PFSK-1 (cell line): ENCODE measurements around the gene AJAP1.

Source experiments
- FOXP2 ChIP-seq: optimal IDR thresholded peaks from 2 replicates; pipeline ENCODE3; 2011; ENCODE audit warnings: borderline replicate concordance, control low read depth, inconsistent platforms; ENCODE audit not compliant: insufficient read depth; ENCODE audit errors: extremely low read length, extremely low read depth
- POLR2AphosphoS5 ChIP-seq: IDR thresholded peaks from 2 replicates; pipeline ENCODE4 v1.6.1; 2012; ENCODE audit warnings: low read depth, mild to moderate bottlenecking, control low read depth, low read length, moderate library complexity
- REST ChIP-seq, 2 experiments: IDR thresholded peaks; 2 replicates each; pipeline versions ENCODE4 v1.6.1 to v1.8.0; 2011 to 2012; ENCODE audit warnings: low read depth in 2 of 2, low read length in 2 of 2, control low read depth in 1 of 2, inconsistent platforms in 1 of 2, mild to moderate bottlenecking in 1 of 2, moderate library complexity in 1 of 2; ENCODE audit not compliant: insufficient read depth in 1 of 2
- SIN3A ChIP-seq: IDR thresholded peaks from 2 replicates; pipeline ENCODE4 v1.6.1; 2012; ENCODE audit warnings: mild to moderate bottlenecking, low read length, moderate library complexity, borderline replicate concordance; ENCODE audit not compliant: insufficient read depth
- TAF1 ChIP-seq: IDR thresholded peaks from 2 replicates; pipeline ENCODE4 v1.6.1; 2012; ENCODE audit warnings: low read length, control low read depth, borderline replicate concordance; ENCODE audit not compliant: insufficient read depth

The AJAP1 gene

DNA sequence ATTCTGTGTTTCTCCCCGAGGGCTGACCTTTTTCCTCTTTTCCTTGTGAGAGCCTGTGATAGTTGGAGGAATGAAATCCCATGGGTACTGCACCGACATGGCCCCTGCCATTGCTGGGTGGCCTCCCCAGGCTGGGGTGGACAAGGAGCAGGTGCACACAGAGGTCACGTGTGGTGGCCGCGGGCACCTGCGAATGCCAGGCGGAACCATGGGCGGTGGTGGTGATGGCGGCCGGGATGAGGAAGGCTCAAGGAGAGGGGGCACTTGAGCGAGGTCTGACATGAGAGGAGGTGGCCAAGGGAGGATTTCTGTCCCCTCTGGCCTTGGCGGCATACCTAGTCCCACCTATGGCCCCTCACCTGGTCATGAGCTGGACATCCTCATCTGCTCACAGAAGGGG, 69.6 kb downstream of the AJAP1 start:
- TF ChIP-seq FOXP2 (no peak), TAF1 (no peak), REST (IDR thresholded peaks at IDR 0.05; ENCODE audit: insufficient read depth in 1 of 2, low read depth in 2 of 2, low read length in 2 of 2) (no peak), POLR2AphosphoS5 (no peak), SIN3A (no peak)

DNA sequence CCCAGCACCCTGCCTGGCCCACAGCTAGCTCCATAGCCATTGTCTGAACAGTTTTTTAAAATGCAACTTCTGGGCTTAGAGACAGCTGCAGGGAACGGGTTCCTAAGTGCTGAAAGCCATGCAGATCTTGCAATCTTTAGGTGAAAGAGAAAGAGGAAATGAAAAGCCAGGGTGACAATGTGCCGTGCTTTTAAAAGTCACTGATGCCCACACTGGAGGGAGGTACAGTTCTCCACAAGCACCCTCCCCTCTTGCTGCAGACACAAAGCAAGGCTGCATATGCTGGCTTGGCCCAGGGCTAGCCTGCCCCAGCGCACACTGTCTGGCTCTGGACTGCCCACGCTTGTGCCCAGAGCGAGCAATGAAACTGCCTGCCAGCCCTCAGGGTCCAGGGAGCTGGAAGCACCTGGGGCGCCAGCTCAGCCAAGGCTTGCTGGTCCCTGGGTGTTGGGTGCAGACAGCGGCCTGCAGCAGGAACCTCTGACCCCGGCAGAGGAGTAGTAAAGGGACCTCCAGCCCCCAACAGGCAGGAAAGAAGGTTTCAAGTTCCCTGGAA, 70.4 kb downstream of the AJAP1 start:
- TF ChIP-seq SIN3A (no peak), POLR2AphosphoS5 (no peak), FOXP2 (no peak), REST (IDR thresholded peaks at IDR 0.05; ENCODE audit: insufficient read depth in 1 of 2, low read depth in 2 of 2, low read length in 2 of 2) (no peak), TAF1 (no peak)

- no peak for TF ChIP-seq REST (IDR thresholded peaks at IDR 0.05; ENCODE audit: insufficient read depth in 1 of 2, low read depth in 2 of 2, low read length in 2 of 2)
- no peak for TF ChIP-seq SIN3A
- TF ChIP-seq POLR2AphosphoS5 = no peak
- TF ChIP-seq FOXP2 = no peak
- no peak for TF ChIP-seq TAF1
Observed at GRCh38 chr1:4725416-4725815, 71.0 kb downstream of the AJAP1 start.

- no peak for TF ChIP-seq SIN3A
- TF ChIP-seq POLR2AphosphoS5 = no peak
- no peak for TF ChIP-seq FOXP2
- no peak for TF ChIP-seq REST (IDR thresholded peaks at IDR 0.05; ENCODE audit: insufficient read depth in 1 of 2, low read depth in 2 of 2, low read length in 2 of 2)
- no peak for TF ChIP-seq TAF1
Observed at GRCh38 chr1:4726620-4727341, 72.4 kb downstream of the AJAP1 start.
